ENCODE measurements around the gene ABTB2. TPM values are rescaled to one million over a fixed set of nuclear protein-coding genes. Genes with fewer than 3 reads are reported as not detected.

ABTB2 gene
- total and polyA plus RNA-seq, 9 of the 15 experiments (the other 6 are each of a cell fraction or from before 2014, with no cell fraction given): 0.03 to 0.18 (median 0.12) TPM; not detected in 2

GRCh38 chr11:34358728-34359547, 1.1 kb upstream of the ABTB2 start (continued):
- TF ChIP-seq, protein P1, sequence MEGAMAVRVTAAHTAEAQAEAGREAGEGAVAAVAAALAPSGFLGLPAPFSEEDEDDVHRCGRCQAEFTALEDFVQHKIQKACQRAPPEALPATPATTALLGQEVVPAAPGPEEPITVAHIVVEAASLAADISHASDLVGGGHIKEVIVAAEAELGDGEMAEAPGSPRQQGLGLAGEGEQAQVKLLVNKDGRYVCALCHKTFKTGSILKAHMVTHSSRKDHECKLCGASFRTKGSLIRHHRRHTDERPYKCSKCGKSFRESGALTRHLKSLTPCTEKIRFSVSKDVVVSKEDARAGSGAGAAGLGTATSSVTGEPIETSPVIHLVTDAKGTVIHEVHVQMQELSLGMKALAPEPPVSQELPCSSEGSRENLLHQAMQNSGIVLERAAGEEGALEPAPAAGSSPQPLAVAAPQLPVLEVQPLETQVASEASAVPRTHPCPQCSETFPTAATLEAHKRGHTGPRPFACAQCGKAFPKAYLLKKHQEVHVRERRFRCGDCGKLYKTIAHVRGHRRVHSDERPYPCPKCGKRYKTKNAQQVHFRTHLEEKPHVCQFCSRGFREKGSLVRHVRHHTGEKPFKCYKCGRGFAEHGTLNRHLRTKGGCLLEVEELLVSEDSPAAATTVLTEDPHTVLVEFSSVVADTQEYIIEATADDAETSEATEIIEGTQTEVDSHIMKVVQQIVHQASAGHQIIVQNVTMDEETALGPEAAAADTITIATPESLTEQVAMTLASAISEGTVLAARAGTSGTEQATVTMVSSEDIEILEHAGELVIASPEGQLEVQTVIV (CRISPR knock-in tag; IDR thresholded peaks at IDR 0.05; ENCODE audit: borderline replicate concordance): no peak
- TF ChIP-seq, protein P2, sequence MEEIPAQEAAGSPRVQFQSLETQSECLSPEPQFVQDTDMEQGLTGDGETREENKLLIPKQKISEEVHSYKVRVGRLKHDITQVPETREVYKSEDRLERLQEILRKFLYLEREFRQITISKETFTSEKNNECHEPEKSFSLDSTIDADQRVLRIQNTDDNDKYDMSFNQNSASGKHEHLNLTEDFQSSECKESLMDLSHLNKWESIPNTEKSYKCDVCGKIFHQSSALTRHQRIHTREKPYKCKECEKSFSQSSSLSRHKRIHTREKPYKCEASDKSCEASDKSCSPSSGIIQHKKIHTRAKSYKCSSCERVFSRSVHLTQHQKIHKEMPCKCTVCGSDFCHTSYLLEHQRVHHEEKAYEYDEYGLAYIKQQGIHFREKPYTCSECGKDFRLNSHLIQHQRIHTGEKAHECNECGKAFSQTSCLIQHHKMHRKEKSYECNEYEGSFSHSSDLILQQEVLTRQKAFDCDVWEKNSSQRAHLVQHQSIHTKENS (CRISPR knock-in tag; IDR thresholded peaks at IDR 0.05): no peak
- TF ChIP-seq SNRNP70 (optimal IDR thresholded peaks at IDR 0.05; ENCODE audit: low read depth, low read length): no peak
- TF ChIP-seq MBD2 (IDR thresholded peaks at IDR 0.05; ENCODE audit: borderline replicate concordance, low read depth): no peak
- TF ChIP-seq LCOR (CRISPR knock-in tag; IDR thresholded peaks at IDR 0.05): no peak
- TF ChIP-seq ZNF830 (CRISPR knock-in tag; IDR thresholded peaks at IDR 0.05): no peak
- TF ChIP-seq MYNN (IDR thresholded peaks at IDR 0.05): no peak
- TF ChIP-seq MYNN (CRISPR knock-in tag; IDR thresholded peaks at IDR 0.05): no peak
- no peak for TF ChIP-seq SMAD1 (IDR thresholded peaks at IDR 0.05; ENCODE audit: low read depth, low read length, partially characterized antibody)
- TF ChIP-seq DDX20 (tag; IDR thresholded peaks at IDR 0.05; ENCODE audit: low read depth): no peak
- TF ChIP-seq PCBP1 (IDR thresholded peaks at IDR 0.05; ENCODE audit: low read depth, low read length, poor library complexity, severe bottlenecking): no peak
- TF ChIP-seq MED1 (CRISPR knock-in tag; IDR thresholded peaks at IDR 0.05; ENCODE audit: borderline replicate concordance): no peak
- no peak for TF ChIP-seq RERE (CRISPR knock-in tag; IDR thresholded peaks at IDR 0.05; ENCODE audit: borderline replicate concordance)
- no peak for TF ChIP-seq SIRT6 (IDR thresholded peaks at IDR 0.05; ENCODE audit: low read depth, low read length)
- no peak for TF ChIP-seq SMARCC2 (IDR thresholded peaks at IDR 0.05; ENCODE audit: low read depth)
- no peak for TF ChIP-seq MEIS2 (IDR thresholded peaks at IDR 0.05; ENCODE audit: partially characterized antibody)
- TF ChIP-seq GTF2A2 (tag; IDR thresholded peaks at IDR 0.05): no peak
- no peak for TF ChIP-seq EZH2 (IDR thresholded peaks at IDR 0.05; ENCODE audit: borderline replicate concordance, low read depth, low read length)
- TF ChIP-seq BDP1 (IDR thresholded peaks at IDR 0.05; ENCODE audit: insufficient read depth, insufficient read length): no peak
- no peak for TF ChIP-seq ZNF263 (CRISPR knock-in tag; IDR thresholded peaks at IDR 0.05; ENCODE audit: borderline replicate concordance)

Data from K562 (cell line).